B cell (primary cell): ENCODE results near the gene VCPKMT. TPM values are rescaled to one million over a fixed set of nuclear protein-coding genes. Genes with fewer than 3 reads are reported as not detected.

Source experiments
- ATAC-seq: fragments of 200-7000 bp; cut with Tn5 transposase; one replicate; pipeline ENCODE4 v1.10.0; 2021; ENCODE audit warnings: low read depth, mild to moderate bottlenecking, moderate number of reproducible peaks, moderate library complexity
- CTCF ChIA-PET: fragments of 350-600 bp; sonication (Branson Sonifier 250); formaldehyde crosslinking; loops from one replicate; lab custom pipeline; 2021; ENCODE audit warnings: antibody characterized with exemption, inconsistent platforms; lab: Charles Lee
- POLR2A ChIA-PET: fragments of 350-600 bp; sonication (Branson Sonifier 250); formaldehyde crosslinking; loops from one replicate; lab custom pipeline; 2021; ENCODE audit warnings: antibody characterized with exemption; lab: Charles Lee
- DNase-seq: peaks from one replicate; pipeline ENCODE4 v3.0.0; 2013
- H2AFZ ChIP-seq: 2 replicates; pipeline ENCODE4 v1.6.1; 2012; ENCODE audit warnings: mild to moderate bottlenecking, low read depth, low read length; ENCODE audit not compliant: insufficient read depth, poor library complexity, severe bottlenecking
- H3K27ac ChIP-seq, 2 donors: 1 replicate in 1 of 2; 2 replicates in 1 of 2; pipeline ENCODE4 v1.5.1; 2012 to 2013; ENCODE audit warnings: low read length in 2 of 2, mild to moderate bottlenecking in 2 of 2, moderate library complexity in 1 of 2
- H3K27me3 ChIP-seq, 4 experiments: fragments of 200-600 bp in 1 of 4; sonication (generic) in 1 of 4; replicated peaks in 1 of 4; 1 replicate in 2 of 4; 2 replicates in 2 of 4; pipeline versions ENCODE4 v1.6.1 to v1.7.0; 2013 to 2016; ENCODE audit warnings: low read length in 3 of 4, mild to moderate bottlenecking in 2 of 4, mixed read lengths in 1 of 4, moderate library complexity in 1 of 4; ENCODE audit not compliant: insufficient read depth in 4 of 4, control insufficient read depth in 3 of 4; ENCODE audit errors: control extremely low read depth in 1 of 4
- H3K36me3 ChIP-seq, 2 experiments: replicated peaks in 1 of 2; 1 replicate in 1 of 2; 2 replicates in 1 of 2; pipeline versions ENCODE4 v1.6.1 to v1.7.1; 2013; ENCODE audit warnings: low read length in 1 of 2; ENCODE audit not compliant: insufficient read depth in 2 of 2, control insufficient read depth in 1 of 2; ENCODE audit errors: control extremely low read depth in 1 of 2, extremely low read depth in 1 of 2
- H3K4me1 ChIP-seq, 2 donors: fragments of 200-600 bp in 1 of 2; sonication (generic) in 1 of 2; 1 replicate in 1 of 2; 2 replicates in 1 of 2; pipeline versions ENCODE4 v1.5.1 to v1.6.1; 2013 to 2017; ENCODE audit warnings: low read length in 2 of 2; ENCODE audit not compliant: control insufficient read depth in 2 of 2, insufficient read depth in 2 of 2
- H3K4me2 ChIP-seq: replicated peaks from 2 replicates; pipeline ENCODE3; 2012; ENCODE audit warnings: mild to moderate bottlenecking, low read depth, low read length; ENCODE audit not compliant: poor library complexity, severe bottlenecking
- H3K4me3 ChIP-seq, 5 experiments: fragments of 200-600 bp in 1 of 5; sonication (generic) in 1 of 5; 1 replicate in 3 of 5; 2 replicates in 2 of 5; pipeline versions ENCODE4 v1.5.1 to v1.7.0; 2011 to 2016; ENCODE audit warnings: low read length in 4 of 5, mild to moderate bottlenecking in 4 of 5, low read depth in 2 of 5, control low read depth in 1 of 5, moderate library complexity in 1 of 5; ENCODE audit not compliant: insufficient read depth in 1 of 5; ENCODE audit errors: control extremely low read depth in 1 of 5, extremely low read depth in 1 of 5
- H3K79me2 ChIP-seq: fragments of 200-600 bp; sonication (generic); one replicate; pipeline ENCODE4 v1.6.0; 2016; ENCODE audit warnings: low read length; ENCODE audit not compliant: control insufficient read depth, insufficient read depth
- H3K9ac ChIP-seq: fragments of 200-600 bp; sonication (generic); 2 replicates; pipeline ENCODE4 v1.6.1; 2017; ENCODE audit warnings: mild to moderate bottlenecking, low read length, moderate library complexity
- H3K9me3 ChIP-seq, 3 donors: one replicate each; pipeline versions ENCODE4 v1.6.1 to v1.7.1; 2013; ENCODE audit warnings: low read length in 2 of 3; ENCODE audit not compliant: control insufficient read depth in 2 of 3, insufficient read depth in 1 of 3; ENCODE audit errors: control extremely low read depth in 1 of 3
- H4K20me1 ChIP-seq: 2 replicates; pipeline ENCODE4 v1.6.0; 2012; ENCODE audit warnings: mild to moderate bottlenecking, low read length; ENCODE audit not compliant: insufficient read depth, control insufficient read depth, poor library complexity, severe bottlenecking
- H3K27ac Mint-ChIP-seq: one replicate; pipeline ENCODE4 v1.8.0; 2021; ENCODE audit warnings: mixed read lengths
- H3K27me3 Mint-ChIP-seq: one replicate; pipeline ENCODE4 v1.8.0; 2021; ENCODE audit warnings: mixed read lengths
- H3K4me1 Mint-ChIP-seq: one replicate; pipeline ENCODE4 v1.8.0; 2021; ENCODE audit warnings: mixed read lengths
- H3K4me3 Mint-ChIP-seq: one replicate; pipeline ENCODE4 v1.8.0; 2021; ENCODE audit warnings: mixed read lengths
- H3K9me3 Mint-ChIP-seq: one replicate; pipeline ENCODE4 v1.8.0; 2022; ENCODE audit warnings: mixed read lengths; ENCODE audit not compliant: insufficient read depth
- CTCF ChIP-seq: fragments of 200-600 bp; IDR thresholded peaks from one replicate; pipeline ENCODE4 v1.8.0; 2022; ENCODE audit warnings: antibody characterized with exemption, mild to moderate bottlenecking
- EZH2 ChIP-seq: IDR thresholded peaks from 2 replicates; pipeline ENCODE4 v1.6.1; 2012; ENCODE audit warnings: borderline replicate concordance, low read depth, mild to moderate bottlenecking, moderate library complexity, low read length; ENCODE audit not compliant: insufficient read depth, poor library complexity, severe bottlenecking
- WGBS: methylation state at CpG from one replicate; pipeline ENCODE4 v1.1.5; 2013; ENCODE audit warnings: missing lambda C conversion rate; ENCODE audit not compliant: insufficient coverage; 5-methylcytosine and 5-hydroxymethylcytosine counted together
- intact Hi-C: fragments of 100-400 bp; cut with micrococcal nuclease; formaldehyde crosslinking; loops from one replicate; pipeline ENCODE4 v1.10.0; 2022
- polyA plus RNA-seq: library from polyadenylated mRNA; depleted of rRNA; stranded (reverse); fragments of >200 nt; gene quantifications from 2 replicates; pipeline ENCODE4 v1.2.3, GENCODE V29; 2012
- total RNA-seq, 2 donors: library from RNA; stranded (reverse); fragments of 120-200 nt in 1 of 2; gene quantifications; 1 replicate in 1 of 2; 2 replicates in 1 of 2; pipeline versions ENCODE4 v1.2.3 to v1.2.4, GENCODE V29; 2013 to 2022

VCPKMT gene
- total and polyA plus RNA-seq, 2 donors (not counting 1 experiment from before 2014, with no cell fraction given) = 27.1 to 40.3 TPM

- Histone ChIP-seq H3K36me3 (peaks cover 0 to 7% of the 10 kb centered on the region in 2 experiments), H3K79me2 (peaks cover 33% of the 10 kb centered on the region), H3K4me2 (peak overlapping the region; percentile 68), H3K27ac (peak overlapping the region; percentile 95 to 100), H3K4me3 (peak overlapping the region in 1 of 5 experiments; percentile 20), H3K9me3 (no peaks in the 10 kb centered on the region), H4K20me1 (no peaks in the 10 kb centered on the region), H2AFZ (peak overlapping the region; percentile 10), H3K27me3 (no peaks in the 10 kb centered on the region), H3K4me1 (peaks cover 80 to 86% of the 10 kb centered on the region in 2 donors), H3K9ac (peak overlapping the region; percentile 44)
- POLR2A ChIA-PET = interaction anchor here (0.8 to 2.9 kb wide), 6 partner anchors 21 to 221 kb away, joined by 3 to 32 read pairs (median 4); no protein-coding TSS in a partner anchor
- intact Hi-C loops = loop anchor here (1.0 to 2.0 kb wide), 6 partner anchors 8 to 221 kb away; no protein-coding TSS in a partner anchor
- Mint-ChIP-seq H3K27me3 (no peaks in the 10 kb centered on the region), H3K4me3 (peak overlapping the region; percentile 77), H3K4me1 (peaks cover 83% of the 10 kb centered on the region), H3K27ac (peak overlapping the region; percentile 96), H3K9me3 (no peaks in the 10 kb centered on the region)
- no peak for TF ChIP-seq CTCF
- TF ChIP-seq EZH2 = no peak
- CTCF ChIA-PET = interaction anchor here (1.0 to 3.6 kb wide), 7 partner anchors 10 to 221 kb away, joined by 3 to 27 read pairs (median 15); no protein-coding TSS in a partner anchor
- WGBS = 84% methylated on average over 13 of the region's 17 CpGs
- peak; percentile 13 for ATAC-seq
- no peak for DNase-seq
These were observed 32.7 kb downstream of the VCPKMT start for GRCh38 chr14:50083467-50084337.
